IPS-NIHi11 (cell line): ENCODE results near the gene HES4.

Experiments
- DNase-seq: peaks from one replicate; pipeline ENCODE4 v3.0.0; 2012; ENCODE audit warnings: mixed read lengths, low spot score

Gene HES4, protein sequence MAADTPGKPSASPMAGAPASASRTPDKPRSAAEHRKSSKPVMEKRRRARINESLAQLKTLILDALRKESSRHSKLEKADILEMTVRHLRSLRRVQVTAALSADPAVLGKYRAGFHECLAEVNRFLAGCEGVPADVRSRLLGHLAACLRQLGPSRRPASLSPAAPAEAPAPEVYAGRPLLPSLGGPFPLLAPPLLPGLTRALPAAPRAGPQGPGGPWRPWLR

DNA sequence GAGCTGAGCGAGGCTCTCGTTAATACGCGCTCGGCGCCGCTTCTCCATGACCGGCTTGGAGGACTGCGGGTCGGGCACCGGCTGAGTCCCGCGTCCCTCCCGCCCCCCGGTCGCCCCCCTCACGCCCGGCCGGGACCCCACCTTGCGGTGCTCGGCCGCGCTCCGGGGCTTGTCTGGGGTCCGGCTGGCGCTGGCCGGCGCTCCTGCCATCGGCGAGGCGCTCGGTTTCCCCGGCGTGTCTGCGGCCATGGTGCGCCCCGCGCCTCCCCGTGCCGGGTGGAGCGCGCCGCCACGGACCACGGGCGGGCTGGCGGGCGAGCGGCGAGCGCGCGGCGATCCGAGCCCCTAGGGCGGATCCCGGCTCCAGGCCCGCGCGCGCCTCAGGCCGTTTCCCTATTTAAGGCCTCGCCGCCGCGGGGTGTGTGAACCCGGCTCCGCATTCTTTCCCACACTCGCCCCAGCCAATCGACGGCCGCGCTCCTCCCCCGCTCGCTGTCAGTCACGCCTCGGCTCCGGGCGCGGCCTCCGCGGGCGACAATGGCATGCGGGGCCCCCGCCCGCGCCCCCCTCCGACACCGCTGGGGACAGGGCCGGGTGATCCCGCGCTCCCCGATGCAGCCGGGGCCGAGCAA lies at the start of gene HES4:
Gene HES4 (minus strand): TSS at position 373 of the 632 bp plus-strand sequence. CDS start 124 bp downstream, at position 249.
- DNase-seq = peak; percentile 90

DNA sequence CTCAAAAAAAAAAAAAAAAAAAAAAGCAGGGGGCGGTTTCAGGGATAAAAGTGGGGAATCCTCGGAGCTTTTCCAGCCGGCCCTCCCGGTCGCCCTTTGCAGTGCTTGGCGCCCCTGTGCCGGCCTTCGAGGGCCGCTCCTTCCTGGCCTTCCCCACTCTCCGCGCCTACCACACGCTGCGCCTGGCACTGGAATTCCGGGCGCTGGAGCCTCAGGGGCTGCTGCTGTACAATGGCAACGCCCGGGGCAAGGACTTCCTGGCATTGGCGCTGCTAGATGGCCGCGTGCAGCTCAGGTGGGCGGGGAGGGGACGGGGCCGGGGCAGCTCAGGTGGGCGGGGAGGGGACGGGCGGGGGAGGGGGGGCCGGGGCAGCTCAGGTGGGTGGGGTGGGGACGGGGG lies 48.9 kb upstream of the HES4 start:
- no peak for DNase-seq

DNA sequence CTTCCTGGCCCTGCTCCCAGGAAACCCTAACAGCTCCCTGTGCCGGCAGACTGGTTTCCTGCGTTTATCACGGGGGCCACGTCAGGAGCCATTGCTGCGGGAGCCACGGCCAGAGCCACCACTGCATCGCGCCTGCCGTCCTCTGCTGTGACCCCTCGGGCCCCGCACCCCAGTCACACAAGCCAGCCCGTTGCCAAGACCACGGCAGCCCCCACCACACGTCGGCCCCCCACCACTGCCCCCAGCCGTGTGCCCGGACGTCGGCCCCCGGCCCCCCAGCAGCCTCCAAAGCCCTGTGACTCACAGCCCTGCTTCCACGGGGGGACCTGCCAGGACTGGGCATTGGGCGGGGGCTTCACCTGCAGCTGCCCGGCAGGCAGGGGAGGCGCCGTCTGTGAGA lies 48.1 kb upstream of the HES4 start:
- no peak for DNase-seq

DNA sequence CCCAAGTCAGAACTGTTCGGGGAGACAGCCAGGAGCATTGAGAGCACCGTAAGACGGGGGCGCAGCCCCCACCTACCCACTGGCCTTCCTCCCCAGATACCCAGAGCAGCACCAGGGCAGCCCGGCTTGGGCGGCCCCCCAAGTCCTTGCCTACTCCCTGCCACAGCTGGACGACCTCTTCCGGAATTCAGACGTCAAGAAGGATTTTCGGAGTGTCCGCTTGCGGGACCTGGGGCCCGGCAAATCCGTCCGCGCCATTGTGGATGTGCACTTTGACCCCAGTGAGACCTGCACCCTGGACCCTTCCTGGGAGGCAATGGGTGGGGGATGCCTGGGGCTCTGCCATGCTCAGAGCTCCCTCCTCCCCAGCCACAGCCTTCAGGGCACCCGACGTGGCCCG lies 47.5 kb upstream of the HES4 start:
- DNase-seq = no peak

DNA sequence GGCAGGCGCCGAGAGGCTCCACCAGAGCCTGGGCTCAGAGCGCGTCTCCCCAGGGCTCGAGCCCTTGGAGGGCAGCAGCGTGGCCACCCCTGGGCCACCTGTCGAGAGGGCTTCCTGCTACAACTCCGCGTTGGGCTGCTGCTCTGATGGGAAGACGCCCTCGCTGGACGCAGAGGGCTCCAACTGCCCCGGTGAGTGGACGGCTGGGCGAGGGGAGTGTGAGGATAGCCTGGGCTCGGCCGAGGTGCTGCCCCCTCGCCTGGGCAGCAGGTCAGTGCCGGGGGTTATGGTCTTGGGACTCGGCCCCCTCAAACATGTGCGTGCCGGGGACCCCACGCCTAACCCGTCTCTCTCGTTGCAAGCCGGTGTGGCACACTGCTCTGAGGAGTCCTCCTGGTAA lies 46.9 kb upstream of the HES4 start:
- no peak for DNase-seq

DNA sequence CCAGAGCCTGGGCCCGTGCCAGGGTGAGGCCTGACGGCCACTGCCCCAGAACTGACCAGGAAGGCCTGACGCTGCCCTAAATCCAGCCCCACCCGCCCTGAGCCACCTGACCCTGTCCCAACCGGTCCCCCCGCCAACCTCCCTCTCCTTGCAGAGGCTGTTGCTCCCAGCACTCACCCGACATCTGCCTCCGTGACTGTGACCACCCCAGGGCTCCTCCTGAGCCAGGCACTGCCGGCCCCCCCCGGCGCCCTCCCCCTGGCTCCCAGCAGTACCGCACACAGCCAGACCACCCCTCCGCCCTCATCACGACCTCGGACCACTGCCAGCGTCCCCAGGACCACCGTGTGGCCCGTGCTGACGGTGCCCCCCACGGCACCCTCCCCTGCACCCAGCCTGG lies 46.3 kb upstream of the HES4 start:
- no peak for DNase-seq

DNA sequence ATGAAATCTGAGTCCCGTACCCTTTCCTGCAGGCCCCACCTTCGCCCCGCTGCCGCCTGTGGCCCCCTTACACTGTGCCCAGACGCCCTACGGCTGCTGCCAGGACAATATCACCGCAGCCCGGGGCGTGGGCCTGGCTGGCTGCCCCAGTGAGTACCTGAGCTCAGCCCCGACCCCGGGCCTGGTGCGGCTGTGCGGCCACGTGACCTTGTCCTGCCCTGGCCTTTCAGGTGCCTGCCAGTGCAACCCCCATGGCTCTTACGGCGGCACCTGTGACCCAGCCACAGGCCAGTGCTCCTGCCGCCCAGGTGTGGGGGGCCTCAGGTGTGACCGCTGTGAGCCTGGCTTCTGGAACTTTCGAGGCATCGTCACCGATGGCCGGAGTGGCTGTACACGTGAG lies 45.2 kb upstream of the HES4 start:
- DNase-seq = no peak

DNA sequence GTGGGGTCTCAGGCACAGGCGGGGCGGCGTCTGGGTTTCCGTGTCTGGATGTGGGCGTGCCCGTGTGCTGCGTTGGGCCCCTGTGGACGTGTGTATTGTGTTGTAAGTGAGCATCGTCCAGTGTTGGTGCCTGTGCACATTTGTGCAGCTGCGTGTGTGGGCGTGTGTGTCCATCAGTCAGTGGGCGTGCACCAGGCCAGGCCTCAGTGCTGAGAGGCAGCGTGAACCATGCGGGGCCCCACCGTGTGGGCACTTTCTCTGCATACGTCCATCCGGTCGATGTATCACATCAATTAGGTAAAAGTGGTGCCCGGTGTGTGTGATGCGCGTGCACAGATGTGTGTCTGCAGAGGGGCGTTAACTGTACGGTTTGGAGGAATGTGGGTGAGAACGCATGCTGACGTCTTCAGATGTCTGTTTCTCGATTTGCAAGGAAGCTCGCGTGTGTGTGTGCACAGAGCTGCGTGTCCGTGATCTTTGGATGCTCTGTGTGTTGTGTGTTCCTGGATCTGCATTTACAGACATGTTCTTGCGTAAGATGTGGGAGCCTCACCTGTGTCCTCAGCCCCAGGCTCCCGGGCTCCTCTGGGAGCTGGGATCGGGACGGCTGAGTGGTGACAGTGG lies 44.7 kb upstream of the HES4 start:
- DNase-seq = no peak

DNA sequence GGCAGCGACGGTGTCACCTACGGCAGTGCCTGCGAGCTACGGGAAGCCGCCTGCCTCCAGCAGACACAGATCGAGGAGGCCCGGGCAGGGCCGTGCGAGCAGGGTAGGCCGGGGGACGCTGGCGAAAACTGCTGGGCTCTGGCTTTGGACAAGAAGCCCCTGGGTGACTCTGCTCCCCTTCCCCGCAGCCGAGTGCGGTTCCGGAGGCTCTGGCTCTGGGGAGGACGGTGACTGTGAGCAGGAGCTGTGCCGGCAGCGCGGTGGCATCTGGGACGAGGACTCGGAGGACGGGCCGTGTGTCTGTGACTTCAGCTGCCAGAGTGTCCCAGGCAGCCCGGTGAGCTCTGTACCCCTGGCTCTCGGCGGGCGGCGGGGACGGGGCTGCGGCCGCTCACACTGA lies 44.0 kb upstream of the HES4 start:
- no peak for DNase-seq

DNA sequence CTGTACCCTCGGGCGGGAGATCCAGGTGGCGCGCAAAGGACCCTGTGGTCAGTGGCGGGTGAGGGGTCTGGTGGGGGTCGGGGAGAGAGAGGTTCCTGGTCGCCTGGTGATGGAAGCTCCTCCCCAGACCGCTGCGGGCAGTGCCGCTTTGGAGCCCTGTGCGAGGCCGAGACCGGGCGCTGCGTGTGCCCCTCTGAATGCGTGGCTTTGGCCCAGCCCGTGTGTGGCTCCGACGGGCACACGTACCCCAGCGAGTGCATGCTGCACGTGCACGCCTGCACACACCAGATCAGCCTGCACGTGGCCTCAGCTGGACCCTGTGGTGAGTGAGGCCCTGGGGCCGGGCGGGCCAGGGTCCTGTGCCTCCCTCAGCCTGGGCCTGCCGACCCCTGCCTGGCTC lies 43.5 kb upstream of the HES4 start:
- no peak for DNase-seq

DNA sequence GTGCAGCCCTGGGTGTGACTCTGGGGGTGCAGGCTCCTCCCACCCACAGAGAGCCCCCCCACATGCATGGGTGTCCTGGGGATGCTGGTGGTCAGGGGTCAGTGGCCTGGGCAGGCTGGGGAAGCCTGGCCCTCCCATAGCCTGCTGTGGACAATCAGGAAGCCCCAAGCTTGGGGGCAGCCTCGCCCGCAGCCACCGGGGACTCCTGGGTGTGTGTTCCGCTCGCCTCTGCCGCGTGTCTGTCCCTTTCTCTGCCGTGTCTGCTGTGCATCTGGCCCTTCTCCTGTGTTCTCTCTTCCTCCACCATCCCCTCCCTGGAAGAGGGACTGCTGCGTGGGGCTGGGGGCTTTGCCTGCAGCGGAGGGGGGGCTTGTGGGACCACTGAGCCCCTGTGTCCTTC lies 42.9 kb upstream of the HES4 start:
- no peak for DNase-seq

DNA sequence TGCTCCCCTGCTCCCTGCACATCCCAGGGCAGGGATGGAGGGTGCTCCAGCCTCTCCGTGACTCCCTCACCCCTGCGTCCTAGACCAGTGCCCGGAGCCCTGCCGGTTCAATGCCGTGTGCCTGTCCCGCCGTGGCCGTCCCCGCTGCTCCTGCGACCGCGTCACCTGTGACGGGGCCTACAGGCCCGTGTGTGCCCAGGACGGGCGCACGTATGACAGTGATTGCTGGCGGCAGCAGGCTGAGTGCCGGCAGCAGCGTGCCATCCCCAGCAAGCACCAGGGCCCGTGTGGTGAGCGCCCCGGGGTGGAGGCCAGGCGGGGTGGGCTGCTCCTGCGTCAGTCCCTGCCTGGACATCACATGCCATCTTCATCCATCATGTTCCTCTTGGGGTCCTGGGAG lies 42.0 kb upstream of the HES4 start:
- DNase-seq = no peak

DNA sequence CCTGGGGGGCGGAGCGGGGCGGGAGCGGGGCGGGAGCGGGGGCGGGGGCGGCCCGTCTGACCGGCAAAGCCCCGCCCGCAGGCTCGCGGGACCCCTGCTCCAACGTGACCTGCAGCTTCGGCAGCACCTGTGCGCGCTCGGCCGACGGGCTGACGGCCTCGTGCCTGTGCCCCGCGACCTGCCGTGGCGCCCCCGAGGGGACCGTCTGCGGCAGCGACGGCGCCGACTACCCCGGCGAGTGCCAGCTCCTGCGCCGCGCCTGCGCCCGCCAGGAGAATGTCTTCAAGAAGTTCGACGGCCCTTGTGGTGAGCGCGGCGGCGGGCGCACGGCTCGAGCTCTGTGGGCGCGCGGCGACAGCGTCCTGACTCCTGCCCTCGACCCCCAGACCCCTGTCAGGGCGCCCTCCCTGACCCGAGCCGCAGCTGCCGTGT lies 41.2 kb upstream of the HES4 start:
- DNase-seq = peak; percentile 94

DNA sequence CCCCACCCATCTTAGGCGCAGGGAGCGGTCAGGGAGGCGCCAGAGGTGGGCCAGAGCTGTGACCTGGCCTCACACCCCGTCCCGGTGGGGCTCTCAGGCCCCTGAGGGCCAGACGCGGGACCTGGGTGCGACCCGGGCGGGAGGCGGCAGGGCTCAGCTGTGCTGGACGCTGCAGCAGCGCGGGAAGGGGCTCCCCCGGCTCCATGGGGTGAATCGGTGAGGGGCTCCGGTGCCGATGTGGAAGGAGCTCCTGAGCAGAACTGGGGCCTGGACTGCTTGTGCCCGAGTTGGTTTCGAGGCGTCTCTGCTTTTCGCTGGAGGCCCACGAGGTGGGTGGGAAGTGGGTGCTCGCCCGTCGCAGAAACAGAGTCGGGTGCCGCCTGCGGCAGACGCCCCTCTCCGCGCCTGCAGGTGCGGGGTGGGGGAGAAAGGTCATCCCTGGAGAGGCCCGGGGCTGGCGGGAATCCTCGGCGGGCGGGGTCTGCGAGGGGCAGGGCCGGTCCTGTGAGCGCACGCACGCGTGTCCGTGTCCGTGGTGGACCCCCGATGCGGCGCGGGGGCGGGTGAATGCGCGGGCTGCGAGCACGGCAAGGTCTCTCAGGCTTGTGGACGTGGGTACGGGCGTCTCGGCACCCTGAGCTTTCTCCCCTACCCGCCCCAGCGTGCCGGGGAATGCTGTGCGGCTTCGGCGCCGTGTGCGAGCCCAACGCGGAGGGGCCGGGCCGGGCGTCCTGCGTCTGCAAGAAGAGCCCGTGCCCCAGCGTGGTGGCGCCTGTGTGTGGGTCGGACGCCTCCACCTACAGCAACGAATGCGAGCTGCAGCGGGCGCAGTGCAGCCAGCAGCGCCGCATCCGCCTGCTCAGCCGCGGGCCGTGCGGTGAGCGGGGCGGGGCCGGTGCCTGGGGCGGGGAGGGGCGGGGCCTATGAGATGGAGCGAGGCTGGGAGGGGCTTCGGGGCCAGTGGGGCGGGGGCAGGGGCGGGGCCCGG lies 40.4 kb upstream of the HES4 start:
- DNase-seq = peak; percentile 98

DNA sequence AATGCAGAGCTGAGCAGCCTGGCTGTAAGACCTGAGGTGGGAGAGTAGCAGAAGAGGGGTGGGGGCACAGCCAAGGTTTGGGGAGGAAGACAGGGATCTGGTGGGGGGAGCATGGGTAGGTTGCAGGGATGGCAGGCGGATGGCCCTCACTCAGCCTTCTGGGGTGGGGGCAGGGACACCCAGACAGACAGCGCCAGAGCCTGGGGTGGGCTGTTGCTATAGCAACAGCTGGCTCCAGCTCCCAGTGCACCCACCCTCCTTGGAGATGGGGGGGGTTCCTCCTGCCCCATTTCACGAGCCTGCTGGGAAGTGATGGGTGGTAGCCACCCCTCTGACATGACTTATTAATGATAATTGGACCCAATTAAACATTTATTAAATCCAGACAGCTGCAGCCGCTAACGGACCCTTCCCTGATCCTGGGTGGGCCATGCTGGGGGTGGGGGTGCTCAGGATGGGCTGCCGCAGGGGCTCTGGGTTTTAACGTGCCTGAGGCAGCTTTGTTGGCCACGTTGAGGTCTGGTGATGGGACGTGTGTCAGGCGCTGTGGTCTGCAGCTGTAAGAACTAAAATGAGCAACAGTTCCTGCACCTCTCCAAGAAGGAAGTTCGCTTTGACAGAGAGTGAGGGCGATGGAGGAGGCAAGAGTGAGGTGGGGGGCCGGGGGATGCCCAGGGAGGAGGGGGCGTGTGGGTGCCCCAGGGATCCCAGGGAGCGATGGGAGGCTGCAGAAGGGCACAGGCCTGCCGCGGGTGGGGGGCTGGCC lies 39.4 kb upstream of the HES4 start:
- no peak for DNase-seq

DNA sequence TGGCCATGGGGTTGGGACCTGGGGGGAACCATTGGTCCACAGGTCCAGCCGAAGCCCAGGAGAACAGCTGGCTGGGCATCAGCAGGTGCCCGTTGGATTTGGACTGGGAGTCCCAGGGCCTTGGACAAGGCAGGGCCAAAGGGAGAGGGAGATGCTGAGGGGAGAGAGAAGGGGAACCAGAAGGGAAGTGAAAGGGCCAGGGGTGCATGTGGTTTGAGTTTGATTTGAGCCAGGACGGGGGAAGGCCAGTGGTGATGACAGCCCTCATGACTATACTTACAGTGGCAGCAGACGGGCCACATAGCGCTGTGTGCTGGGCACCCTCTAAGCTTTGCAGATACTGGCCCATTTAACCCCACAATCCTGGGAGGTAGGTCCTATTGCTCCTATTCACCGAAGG lies 38.8 kb upstream of the HES4 start:
- DNase-seq = no peak

DNA sequence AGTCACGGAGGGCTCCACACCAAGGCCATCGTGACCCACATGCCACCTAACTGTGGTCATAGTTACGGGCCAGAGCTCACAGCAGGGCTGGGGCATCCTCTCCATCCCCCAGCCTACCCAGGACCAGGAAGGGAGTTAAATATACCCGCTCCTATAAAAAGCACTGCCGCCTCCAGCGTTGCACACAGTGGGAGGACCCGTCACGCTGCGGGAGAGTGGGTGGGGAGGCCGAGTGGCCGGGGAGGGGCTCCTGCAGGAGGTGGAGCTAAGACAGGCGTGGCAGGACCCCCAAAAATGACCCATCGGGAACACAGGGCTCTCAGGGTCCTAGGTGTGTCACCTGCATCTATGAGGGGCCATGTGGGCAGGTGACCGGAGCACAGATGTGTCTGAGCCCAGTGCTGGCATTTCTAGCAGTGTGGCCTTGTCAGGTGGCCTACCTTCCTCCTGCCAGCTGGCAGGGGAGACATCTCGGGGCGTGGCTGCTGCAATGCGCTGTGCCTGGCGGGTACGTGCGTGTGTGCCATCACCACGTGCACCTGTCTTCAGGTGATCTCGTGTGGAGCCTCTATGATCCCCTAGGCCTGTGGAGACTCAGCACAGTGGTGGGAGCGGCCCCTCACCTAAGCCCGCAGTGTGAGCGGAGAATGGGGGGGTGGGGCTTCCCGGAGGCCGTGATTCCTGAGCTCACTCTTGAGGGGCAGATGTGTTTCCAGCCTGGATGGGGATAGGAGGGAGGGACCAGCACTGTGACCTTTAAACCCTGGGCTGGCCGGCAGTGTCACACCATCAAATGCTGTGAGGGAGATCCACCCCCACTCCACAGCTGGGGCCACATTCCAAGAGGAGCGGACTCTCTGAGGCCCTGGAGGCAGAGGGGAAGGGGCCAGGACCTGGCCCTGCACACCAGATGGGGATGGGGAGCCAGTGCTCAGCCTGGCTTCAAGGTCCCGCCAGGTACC lies 37.8 kb upstream of the HES4 start:
- no peak for DNase-seq

DNA sequence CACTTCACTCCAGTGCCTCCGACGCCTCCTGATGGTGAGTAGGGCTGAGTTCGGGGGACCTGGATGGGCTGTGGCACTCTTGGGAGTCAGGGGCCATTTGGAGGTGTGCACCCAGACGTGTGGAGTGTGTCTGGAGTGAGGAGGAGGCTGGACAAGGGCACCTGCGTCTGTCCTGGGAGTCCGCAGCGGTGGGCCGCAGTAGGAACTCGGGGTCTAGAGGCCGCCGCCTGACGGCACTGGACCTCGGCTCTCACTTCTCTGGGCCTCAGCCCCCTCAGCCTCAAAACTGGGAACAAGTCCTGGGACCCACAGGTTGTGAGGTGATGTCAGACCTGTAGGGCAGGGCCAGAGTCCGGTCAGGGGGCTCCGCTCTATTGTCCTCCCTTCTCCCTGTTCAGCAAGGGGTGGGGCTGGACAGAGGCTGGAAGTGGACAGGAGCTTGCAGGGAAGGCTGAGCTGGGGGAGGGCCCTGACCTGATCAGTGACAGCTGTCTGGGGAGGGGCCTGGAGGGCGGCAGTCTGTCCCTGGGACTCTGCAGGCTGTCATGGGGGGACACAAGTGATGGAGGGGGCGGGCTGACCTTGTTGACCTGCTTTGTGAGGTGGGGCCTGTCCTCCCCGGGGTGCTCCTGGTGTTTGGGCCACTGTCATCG lies 35.5 kb upstream of the HES4 start:
- no peak for DNase-seq

DNA sequence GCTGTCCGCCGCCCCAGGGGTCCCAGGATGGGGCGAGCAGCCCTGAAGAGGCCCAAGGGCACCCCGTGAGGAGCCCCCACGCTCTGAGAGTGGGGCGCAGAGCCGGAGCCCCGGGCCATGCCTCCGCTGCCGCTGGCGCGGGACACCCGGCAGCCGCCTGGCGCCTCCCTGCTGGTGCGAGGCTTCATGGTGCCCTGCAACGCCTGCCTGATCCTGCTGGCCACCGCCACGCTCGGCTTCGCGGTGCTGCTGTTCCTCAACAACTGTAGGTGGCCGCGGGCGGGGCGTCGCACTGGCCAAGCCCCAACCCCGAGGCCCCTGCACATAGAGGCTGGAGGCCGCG lies 34.5 kb upstream of the HES4 start:
- DNase-seq = no peak
